Stomach (tissue), 4 donors: ENCODE data around the gene MYF6.

Experiments used
- POLR2AphosphoS5 ChIP-seq, 3 donors: sonication (generic); formaldehyde crosslinking; IDR thresholded peaks; one replicate each; pipeline ENCODE4 v1.6.1; 2016; ENCODE audit warnings: antibody characterized with exemption in 3 of 3
- TF ChIP-seq, protein P1 (sequence below), 7 experiments: fragments of 450-650 bp in 4 of 7; fragments of 200-600 bp in 3 of 7; sonication (generic) in 3 of 7; IDR thresholded peaks; one replicate each; pipeline ENCODE4 v1.5.1; 2016 to 2019; ENCODE audit warnings: antibody characterized with exemption in 7 of 7, control low read depth in 2 of 7, mild to moderate bottlenecking in 1 of 7

DNA sequence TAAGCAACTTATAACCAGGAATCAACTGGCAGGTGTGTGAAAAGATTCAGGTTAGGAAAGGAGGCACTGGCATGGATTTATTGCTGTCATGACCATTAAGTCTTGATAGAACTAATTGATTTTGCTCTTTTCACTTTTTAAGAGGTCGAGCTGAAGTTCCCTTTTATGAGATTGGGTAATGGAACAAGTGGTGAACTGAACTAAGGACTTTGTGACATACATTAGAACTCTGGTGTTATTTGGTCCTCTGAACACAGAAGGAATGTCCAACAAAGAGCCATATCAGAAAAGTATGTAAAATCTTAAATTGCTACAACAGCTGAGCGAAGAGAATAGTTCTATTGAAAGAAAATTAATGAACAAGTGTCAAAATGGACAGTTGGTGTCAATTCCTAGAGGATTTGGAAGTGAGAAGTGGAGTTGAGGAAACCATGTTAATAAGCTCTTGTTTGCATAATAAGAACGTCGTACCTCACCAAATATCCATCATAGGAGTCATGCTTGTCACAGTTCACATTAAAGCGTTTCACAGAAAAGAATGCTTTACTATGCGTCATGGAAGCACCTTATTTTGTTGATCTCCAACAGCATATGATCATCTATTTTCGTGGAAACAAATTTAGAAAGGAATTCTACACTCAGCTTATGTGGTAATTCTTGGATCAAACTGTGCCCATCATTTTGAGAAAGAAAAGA, 8.4 kb upstream of the MYF6 start:
- TF ChIP-seq, protein P1, sequence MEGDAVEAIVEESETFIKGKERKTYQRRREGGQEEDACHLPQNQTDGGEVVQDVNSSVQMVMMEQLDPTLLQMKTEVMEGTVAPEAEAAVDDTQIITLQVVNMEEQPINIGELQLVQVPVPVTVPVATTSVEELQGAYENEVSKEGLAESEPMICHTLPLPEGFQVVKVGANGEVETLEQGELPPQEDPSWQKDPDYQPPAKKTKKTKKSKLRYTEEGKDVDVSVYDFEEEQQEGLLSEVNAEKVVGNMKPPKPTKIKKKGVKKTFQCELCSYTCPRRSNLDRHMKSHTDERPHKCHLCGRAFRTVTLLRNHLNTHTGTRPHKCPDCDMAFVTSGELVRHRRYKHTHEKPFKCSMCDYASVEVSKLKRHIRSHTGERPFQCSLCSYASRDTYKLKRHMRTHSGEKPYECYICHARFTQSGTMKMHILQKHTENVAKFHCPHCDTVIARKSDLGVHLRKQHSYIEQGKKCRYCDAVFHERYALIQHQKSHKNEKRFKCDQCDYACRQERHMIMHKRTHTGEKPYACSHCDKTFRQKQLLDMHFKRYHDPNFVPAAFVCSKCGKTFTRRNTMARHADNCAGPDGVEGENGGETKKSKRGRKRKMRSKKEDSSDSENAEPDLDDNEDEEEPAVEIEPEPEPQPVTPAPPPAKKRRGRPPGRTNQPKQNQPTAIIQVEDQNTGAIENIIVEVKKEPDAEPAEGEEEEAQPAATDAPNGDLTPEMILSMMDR (IDR thresholded peaks at IDR 0.05): no peak
- no peak for TF ChIP-seq POLR2AphosphoS5 (IDR thresholded peaks at IDR 0.05)
